B cell (primary cell): Measurements from ENCODE around the gene ZG16. TPM values are rescaled to one million over a fixed set of nuclear protein-coding genes. Genes with fewer than 3 reads are reported as not detected.
"Not testable (repeated sequence)": the region's sequence is repeated elsewhere in the genome, so short reads cannot be mapped to it uniquely, and the experiment has no call there.

Source experiments
- ATAC-seq: fragments of 200-7000 bp; cut with Tn5 transposase; one replicate; pipeline ENCODE4 v1.10.0; 2021; ENCODE audit warnings: low read depth, mild to moderate bottlenecking, moderate number of reproducible peaks, moderate library complexity
- CTCF ChIA-PET: fragments of 350-600 bp; sonication (Branson Sonifier 250); formaldehyde crosslinking; loops from one replicate; lab custom pipeline; 2021; ENCODE audit warnings: antibody characterized with exemption, inconsistent platforms; lab: Charles Lee
- POLR2A ChIA-PET: fragments of 350-600 bp; sonication (Branson Sonifier 250); formaldehyde crosslinking; loops from one replicate; lab custom pipeline; 2021; ENCODE audit warnings: antibody characterized with exemption; lab: Charles Lee
- DNase-seq: peaks from one replicate; pipeline ENCODE4 v3.0.0; 2013
- H2AFZ ChIP-seq: 2 replicates; pipeline ENCODE4 v1.6.1; 2012; ENCODE audit warnings: mild to moderate bottlenecking, low read depth, low read length; ENCODE audit not compliant: insufficient read depth, poor library complexity, severe bottlenecking
- H3K27ac ChIP-seq, 2 donors: 1 replicate in 1 of 2; 2 replicates in 1 of 2; pipeline ENCODE4 v1.5.1; 2012 to 2013; ENCODE audit warnings: low read length in 2 of 2, mild to moderate bottlenecking in 2 of 2, moderate library complexity in 1 of 2
- H3K27me3 ChIP-seq, 4 experiments: fragments of 200-600 bp in 1 of 4; sonication (generic) in 1 of 4; replicated peaks in 1 of 4; 1 replicate in 2 of 4; 2 replicates in 2 of 4; pipeline versions ENCODE4 v1.6.1 to v1.7.0; 2013 to 2016; ENCODE audit warnings: low read length in 3 of 4, mild to moderate bottlenecking in 2 of 4, mixed read lengths in 1 of 4, moderate library complexity in 1 of 4; ENCODE audit not compliant: insufficient read depth in 4 of 4, control insufficient read depth in 3 of 4; ENCODE audit errors: control extremely low read depth in 1 of 4
- H3K36me3 ChIP-seq, 2 experiments: replicated peaks in 1 of 2; 1 replicate in 1 of 2; 2 replicates in 1 of 2; pipeline versions ENCODE4 v1.6.1 to v1.7.1; 2013; ENCODE audit warnings: low read length in 1 of 2; ENCODE audit not compliant: insufficient read depth in 2 of 2, control insufficient read depth in 1 of 2; ENCODE audit errors: control extremely low read depth in 1 of 2, extremely low read depth in 1 of 2
- H3K4me1 ChIP-seq, 2 donors: fragments of 200-600 bp in 1 of 2; sonication (generic) in 1 of 2; 1 replicate in 1 of 2; 2 replicates in 1 of 2; pipeline versions ENCODE4 v1.5.1 to v1.6.1; 2013 to 2017; ENCODE audit warnings: low read length in 2 of 2; ENCODE audit not compliant: control insufficient read depth in 2 of 2, insufficient read depth in 2 of 2
- H3K4me2 ChIP-seq: replicated peaks from 2 replicates; pipeline ENCODE3; 2012; ENCODE audit warnings: mild to moderate bottlenecking, low read depth, low read length; ENCODE audit not compliant: poor library complexity, severe bottlenecking
- H3K4me3 ChIP-seq, 5 experiments: fragments of 200-600 bp in 1 of 5; sonication (generic) in 1 of 5; 1 replicate in 3 of 5; 2 replicates in 2 of 5; pipeline versions ENCODE4 v1.5.1 to v1.7.0; 2011 to 2016; ENCODE audit warnings: low read length in 4 of 5, mild to moderate bottlenecking in 4 of 5, low read depth in 2 of 5, control low read depth in 1 of 5, moderate library complexity in 1 of 5; ENCODE audit not compliant: insufficient read depth in 1 of 5; ENCODE audit errors: control extremely low read depth in 1 of 5, extremely low read depth in 1 of 5
- H3K79me2 ChIP-seq: fragments of 200-600 bp; sonication (generic); one replicate; pipeline ENCODE4 v1.6.0; 2016; ENCODE audit warnings: low read length; ENCODE audit not compliant: control insufficient read depth, insufficient read depth
- H3K9ac ChIP-seq: fragments of 200-600 bp; sonication (generic); 2 replicates; pipeline ENCODE4 v1.6.1; 2017; ENCODE audit warnings: mild to moderate bottlenecking, low read length, moderate library complexity
- H3K9me3 ChIP-seq, 3 donors: one replicate each; pipeline versions ENCODE4 v1.6.1 to v1.7.1; 2013; ENCODE audit warnings: low read length in 2 of 3; ENCODE audit not compliant: control insufficient read depth in 2 of 3, insufficient read depth in 1 of 3; ENCODE audit errors: control extremely low read depth in 1 of 3
- H4K20me1 ChIP-seq: 2 replicates; pipeline ENCODE4 v1.6.0; 2012; ENCODE audit warnings: mild to moderate bottlenecking, low read length; ENCODE audit not compliant: insufficient read depth, control insufficient read depth, poor library complexity, severe bottlenecking
- H3K27ac Mint-ChIP-seq: one replicate; pipeline ENCODE4 v1.8.0; 2021; ENCODE audit warnings: mixed read lengths
- H3K27me3 Mint-ChIP-seq: one replicate; pipeline ENCODE4 v1.8.0; 2021; ENCODE audit warnings: mixed read lengths
- H3K4me1 Mint-ChIP-seq: one replicate; pipeline ENCODE4 v1.8.0; 2021; ENCODE audit warnings: mixed read lengths
- H3K4me3 Mint-ChIP-seq: one replicate; pipeline ENCODE4 v1.8.0; 2021; ENCODE audit warnings: mixed read lengths
- H3K9me3 Mint-ChIP-seq: one replicate; pipeline ENCODE4 v1.8.0; 2022; ENCODE audit warnings: mixed read lengths; ENCODE audit not compliant: insufficient read depth
- EZH2 ChIP-seq: IDR thresholded peaks from 2 replicates; pipeline ENCODE4 v1.6.1; 2012; ENCODE audit warnings: borderline replicate concordance, low read depth, mild to moderate bottlenecking, moderate library complexity, low read length; ENCODE audit not compliant: insufficient read depth, poor library complexity, severe bottlenecking
- WGBS: methylation state at CpG from one replicate; pipeline ENCODE4 v1.1.5; 2013; ENCODE audit warnings: missing lambda C conversion rate; ENCODE audit not compliant: insufficient coverage; 5-methylcytosine and 5-hydroxymethylcytosine counted together
- intact Hi-C: fragments of 100-400 bp; cut with micrococcal nuclease; formaldehyde crosslinking; loops from one replicate; pipeline ENCODE4 v1.10.0; 2022
- polyA plus RNA-seq: library from polyadenylated mRNA; depleted of rRNA; stranded (reverse); fragments of >200 nt; gene quantifications from 2 replicates; pipeline ENCODE4 v1.2.3, GENCODE V29; 2012
- total RNA-seq, 2 donors: library from RNA; stranded (reverse); fragments of 120-200 nt in 1 of 2; gene quantifications; 1 replicate in 1 of 2; 2 replicates in 1 of 2; pipeline versions ENCODE4 v1.2.3 to v1.2.4, GENCODE V29; 2013 to 2022
- TF ChIP-seq, protein P1 (sequence below): fragments of 200-600 bp; IDR thresholded peaks from one replicate; pipeline ENCODE4 v1.8.0; 2022; ENCODE audit warnings: antibody characterized with exemption, mild to moderate bottlenecking

Gene ZG16
- total and polyA plus RNA-seq, 2 donors (not counting 1 experiment from before 2014, with no cell fraction given), result 0.06 TPM; not detected in 1

- CTCF ChIA-PET, result interaction anchor here (0.8 to 1.4 kb wide), 7 partner anchors 9 to 228 kb away, joined by 3 to 7 read pairs (median 4); partner anchors contain the start of gene TAOK2
- Histone ChIP-seq H3K27ac (peak within 1 kb of the TSS; percentile 95), H3K27me3 (no peaks in the 10 kb centered on the region), H4K20me1 (peaks cover 33% of the 10 kb centered on the region), H3K9me3 (peaks cover 0 to 11% (median 0%) of the 10 kb centered on the region in 3 donors), H3K4me3 (peak within 1 kb of the TSS; percentile 91 to 100 (median 97)), H3K79me2 (peaks cover 63% of the 10 kb centered on the region), H3K9ac (peak within 1 kb of the TSS; percentile 99), H2AFZ (peak within 1 kb of the TSS; percentile 75), H3K36me3 (peaks cover 2 to 49% of the 10 kb centered on the region in 2 experiments), H3K4me1 (peaks cover 44 to 59% of the 10 kb centered on the region in 2 donors), H3K4me2 (peak within 1 kb of the TSS; percentile 81)
- peak within 1 kb of the TSS; percentile 99 for H3K4me3 Mint-ChIP-seq
- POLR2A ChIA-PET, result interaction anchor here (0.6 to 3.0 kb wide), 7 partner anchors 8 to 69 kb away, joined by 3 to 14 read pairs (median 7); partner anchors contain the start of genes KIF22 and MAZ
- peak within 1 kb of the TSS; percentile 99 for H3K27ac Mint-ChIP-seq
- peaks cover 64% of the 10 kb centered on the region for H3K4me1 Mint-ChIP-seq
- no peaks in the 10 kb centered on the region for H3K9me3 Mint-ChIP-seq
- intact Hi-C loops, result loop anchor here (1.0 to 5.0 kb wide), 6 partner anchors 8 to 116 kb away; partner anchors contain the start of genes CDIPT, KIF22 and PAGR1
- no peaks in the 10 kb centered on the region for H3K27me3 Mint-ChIP-seq
- WGBS, result 0% methylated on average over 12 of the region's 12 CpGs
- TF ChIP-seq EZH2, result no peak
- TF ChIP-seq, protein P1, sequence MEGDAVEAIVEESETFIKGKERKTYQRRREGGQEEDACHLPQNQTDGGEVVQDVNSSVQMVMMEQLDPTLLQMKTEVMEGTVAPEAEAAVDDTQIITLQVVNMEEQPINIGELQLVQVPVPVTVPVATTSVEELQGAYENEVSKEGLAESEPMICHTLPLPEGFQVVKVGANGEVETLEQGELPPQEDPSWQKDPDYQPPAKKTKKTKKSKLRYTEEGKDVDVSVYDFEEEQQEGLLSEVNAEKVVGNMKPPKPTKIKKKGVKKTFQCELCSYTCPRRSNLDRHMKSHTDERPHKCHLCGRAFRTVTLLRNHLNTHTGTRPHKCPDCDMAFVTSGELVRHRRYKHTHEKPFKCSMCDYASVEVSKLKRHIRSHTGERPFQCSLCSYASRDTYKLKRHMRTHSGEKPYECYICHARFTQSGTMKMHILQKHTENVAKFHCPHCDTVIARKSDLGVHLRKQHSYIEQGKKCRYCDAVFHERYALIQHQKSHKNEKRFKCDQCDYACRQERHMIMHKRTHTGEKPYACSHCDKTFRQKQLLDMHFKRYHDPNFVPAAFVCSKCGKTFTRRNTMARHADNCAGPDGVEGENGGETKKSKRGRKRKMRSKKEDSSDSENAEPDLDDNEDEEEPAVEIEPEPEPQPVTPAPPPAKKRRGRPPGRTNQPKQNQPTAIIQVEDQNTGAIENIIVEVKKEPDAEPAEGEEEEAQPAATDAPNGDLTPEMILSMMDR, result no peak
- DNase-seq (peak; percentile 93), ATAC-seq (peak; percentile 90)
Observed at GRCh38 chr16:29745853-29746345, 32.2 kb upstream of the ZG16 start, which contains the start of gene C16orf54. Gene C16orf54, minus strand, starts transcription at chr16:29745990. Its CDS starts 1,039 bp downstream, at chr16:29744951.

GRCh38 chr16:29746518-29746917 lies 31.5 kb upstream of the ZG16 start:
- ChIA-PET POLR2A (interaction anchor here (0.6 to 3.0 kb wide), 7 partner anchors 8 to 660 kb away, joined by 3 to 14 read pairs (median 7); partner anchors contain the start of genes KIF22 and MAZ), CTCF (interaction anchor here (0.8 to 1.4 kb wide), 6 partner anchors 8 to 227 kb away, joined by 3 to 7 read pairs (median 4); partner anchors contain the start of gene TAOK2)
- Histone ChIP-seq H3K4me3 (peak overlapping the region in 4 of 5 experiments; percentile 95 to 100 (median 98)), H2AFZ (peak overlapping the region; percentile 75), H3K4me1 (peaks cover 39 to 53% of the 10 kb centered on the region in 2 donors), H3K9ac (peak overlapping the region; percentile 99), H4K20me1 (peaks cover 29% of the 10 kb centered on the region), H3K9me3 (peaks cover 0 to 11% (median 0%) of the 10 kb centered on the region in 3 donors), H3K36me3 (peaks cover 2 to 43% of the 10 kb centered on the region in 2 experiments), H3K79me2 (peaks cover 57% of the 10 kb centered on the region), H3K27ac (peak overlapping the region; percentile 95), H3K4me2 (peak overlapping the region; percentile 81)
- H3K27me3 ChIP-seq, ATAC-seq, H3K9me3 Mint-ChIP-seq, H3K27me3 Mint-ChIP-seq: not testable (repeated sequence)
- 40% methylated on average over 1 of the region's 4 CpGs for WGBS
- peak; percentile 44 for DNase-seq
- intact Hi-C loops, result loop anchor here (1.0 to 5.0 kb wide), 4 partner anchors 8 to 116 kb away; partner anchors contain the start of genes CDIPT, KIF22 and PAGR1
- Mint-ChIP-seq H3K27ac (peak overlapping the region; percentile 99), H3K4me1 (peaks cover 60% of the 10 kb centered on the region), H3K4me3 (peak overlapping the region; percentile 99)
